ENCODE results near the gene COL4A1.

GRCh38 chr13:110209950-110210603 is 96.9 kb downstream of the COL4A1 start:
- TF ChIP-seq CTCF (IDR thresholded peaks at IDR 0.05) (no peak), POLR2A (IDR thresholded peaks at IDR 0.05) (no peak)

Measured in heart left ventricle (tissue), 13 donors.